22Rv1 (cell line): ENCODE data around the gene CEL.

Source experiments
- CTCF ChIP-seq: fragments of 450-650 bp; IDR thresholded peaks from 2 replicates; pipeline ENCODE4 v1.5.1; 2017; ENCODE audit warnings: mild to moderate bottlenecking
- ZFX ChIP-seq: fragments of 450-650 bp; IDR thresholded peaks from 2 replicates; pipeline ENCODE4 v1.6.1; 2017; ENCODE audit warnings: antibody characterized with exemption, borderline replicate concordance

DNA sequence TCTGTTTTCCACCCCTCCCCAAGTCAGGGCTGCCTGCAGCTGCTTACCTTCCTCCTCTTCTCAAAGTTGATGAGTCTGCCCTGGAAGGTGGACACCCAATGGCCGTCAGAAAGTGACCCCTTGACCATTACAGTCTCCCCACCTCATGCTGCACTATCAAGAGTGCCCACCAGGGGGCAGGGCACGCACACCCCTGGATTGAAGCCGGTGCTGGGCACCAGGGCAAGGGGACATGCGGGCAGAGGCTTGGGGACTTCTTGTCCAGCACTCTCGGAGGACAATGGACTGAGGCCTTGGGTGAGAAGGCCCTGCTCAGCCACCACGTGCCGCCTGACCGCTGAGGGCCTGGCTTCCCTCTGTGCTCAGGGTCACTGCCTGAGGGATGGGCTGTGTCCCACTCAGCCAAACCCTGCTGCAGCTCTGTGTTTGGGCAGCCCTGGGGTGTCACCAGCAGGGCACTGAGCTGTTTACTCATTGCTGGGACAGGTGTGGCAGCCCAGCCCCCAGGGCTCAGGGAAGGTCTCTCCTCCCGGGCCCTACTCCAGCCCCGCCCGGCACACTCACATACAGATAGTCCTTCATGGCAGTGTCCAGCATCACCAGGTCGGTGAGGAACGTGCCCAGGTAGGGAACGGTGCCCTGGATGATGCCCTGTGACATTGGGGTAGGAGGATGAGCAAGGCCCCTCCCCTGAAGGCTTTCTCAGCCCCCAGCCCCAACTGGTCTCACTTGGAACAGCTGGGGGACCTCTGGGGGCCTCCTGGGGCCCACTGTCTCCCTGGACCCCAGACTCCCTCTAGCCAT, 41.6 kb downstream of the CEL start:
- TF ChIP-seq CTCF (peak; percentile 93), ZFX (no peak)
